ENCODE results near the gene FBXO17. TPM values are rescaled to one million over a fixed set of nuclear protein-coding genes. Genes with fewer than 3 reads are reported as not detected.

The FBXO17 gene
- total and polyA plus RNA-seq, 2 donors (not counting 3 experiments of a cell fraction or from before 2014, with no cell fraction given): 21.8 to 23.8 TPM

GRCh38 chr19:39024875-39025641 is 49.5 kb upstream of the FBXO17 start:
- CTCF ChIA-PET: no interaction called here
- H3K9me3 ChIP-seq (replicated peaks; ENCODE audit: control insufficient read depth, insufficient read depth, low read length): no peaks in the 10 kb centered on the region
- FAIRE-seq: no peak
- DNase-seq (ENCODE audit: low read depth, low spot score): no peak
- H3K79me2 ChIP-seq (ENCODE audit: control insufficient read depth, insufficient read depth, low read length): no peaks in the 10 kb centered on the region
- H3K27me3 ChIP-seq (ENCODE audit: control insufficient read depth in 2 of 2, insufficient read depth in 2 of 2, low read length in 2 of 2): no peaks in the 10 kb centered on the region
- POLR2A ChIA-PET: no interaction called here
- H3K27ac ChIP-seq (ENCODE audit: insufficient read depth, low read depth, low read length): no peak overlapping the region
- H3K4me3 ChIP-seq (replicated peaks in 1 of 3; ENCODE audit: insufficient read depth in 1 of 3, low read depth in 1 of 3, low read length in 3 of 3): no peak overlapping the region
- no peaks in the 10 kb centered on the region for H4K20me1 ChIP-seq (replicated peaks; ENCODE audit: control insufficient read depth, extremely low read depth, insufficient read depth, low read length)
- H3K36me3 ChIP-seq (ENCODE audit: control insufficient read depth in 2 of 2, extremely low read depth in 1 of 2, insufficient read depth in 2 of 2, low read length in 2 of 2): no peaks in the 10 kb centered on the region
- H3K4me1 ChIP-seq (ENCODE audit: control insufficient read depth, extremely low read depth, insufficient read depth, low read length): no peaks in the 10 kb centered on the region
- no peak overlapping the region for H3K4me2 ChIP-seq (ENCODE audit: insufficient read depth, low read length)
- intact Hi-C loops (cut with micrococcal nuclease) (no loop called here), dilution Hi-C loops (cut with MboI; ENCODE audit: extremely low pct_ligation_motif_present, low sequenced_read_pairs) (no loop called here)
- H3K9ac ChIP-seq (replicated peaks; ENCODE audit: extremely low read depth, insufficient read depth, low read length): no peak overlapping the region
- H3K9me1 ChIP-seq (replicated peaks; ENCODE audit: control insufficient read depth, extremely low read depth, insufficient read depth, low read length): no peaks in the 10 kb centered on the region
- H2AFZ ChIP-seq (ENCODE audit: low read depth, low read length): no peak overlapping the region
- no peak for TF ChIP-seq GATA2 (IDR thresholded peaks at IDR 0.05; ENCODE audit: insufficient read depth, insufficient read length, low read depth, low read length)
- BruUV-seq (replicated peaks): no TSS peak

- ChIA-PET POLR2A (interaction anchor here (0.6 kb wide), 1 partner anchor 28 kb away, joined by 6 read pairs; no protein-coding TSS in a partner anchor), CTCF (interaction anchor here (1.2 kb wide), 1 partner anchor 268 kb away, joined by 4 read pairs; no protein-coding TSS in a partner anchor)
- FAIRE-seq (no peak), DNase-seq (ENCODE audit: low read depth, low spot score) (no peak)
- dilution Hi-C loops (cut with MboI; ENCODE audit: extremely low pct_ligation_motif_present, low sequenced_read_pairs): no loop called here
- no peak overlapping the region for H2AFZ ChIP-seq (ENCODE audit: low read depth, low read length)
- no peak overlapping the region for H3K4me2 ChIP-seq (ENCODE audit: insufficient read depth, low read length)
- no peaks in the 10 kb centered on the region for H3K9me3 ChIP-seq (replicated peaks; ENCODE audit: control insufficient read depth, insufficient read depth, low read length)
- no peaks in the 10 kb centered on the region for H3K36me3 ChIP-seq (ENCODE audit: control insufficient read depth in 2 of 2, extremely low read depth in 1 of 2, insufficient read depth in 2 of 2, low read length in 2 of 2)
- no peaks in the 10 kb centered on the region for H3K79me2 ChIP-seq (ENCODE audit: control insufficient read depth, insufficient read depth, low read length)
- no peak overlapping the region for H3K27ac ChIP-seq (ENCODE audit: insufficient read depth, low read depth, low read length)
- TF ChIP-seq CTCF (IDR thresholded peaks at IDR 0.05; ENCODE audit: extremely low read depth in 1 of 2, insufficient read depth in 1 of 2, low read depth in 1 of 2, low read length in 2 of 2): no peak
- no peak for TF ChIP-seq GATA2 (IDR thresholded peaks at IDR 0.05; ENCODE audit: insufficient read depth, insufficient read length, low read depth, low read length)
- no peak for TF ChIP-seq EZH2 (IDR thresholded peaks at IDR 0.05; ENCODE audit: borderline replicate concordance, low read depth, low read length, severe bottlenecking)
- no peak for TF ChIP-seq POLR2AphosphoS5 (IDR thresholded peaks at IDR 0.05; ENCODE audit: insufficient read depth, low read depth, low read length)
- TF ChIP-seq FOS (IDR thresholded peaks at IDR 0.05; ENCODE audit: borderline replicate concordance, insufficient read depth, low read length): no peak
- no peak for TF ChIP-seq MAX (IDR thresholded peaks at IDR 0.05; ENCODE audit: insufficient read depth, insufficient read length)
- TF ChIP-seq MYC (IDR thresholded peaks at IDR 0.05; ENCODE audit: low read depth, low read length): no peak
- H3K27me3 ChIP-seq (ENCODE audit: control insufficient read depth in 2 of 2, insufficient read depth in 2 of 2, low read length in 2 of 2): peaks cover 0 to 2% of the 10 kb centered on the region in 2 experiments
- H3K4me1 ChIP-seq (ENCODE audit: control insufficient read depth, extremely low read depth, insufficient read depth, low read length): no peaks in the 10 kb centered on the region
- no peak overlapping the region for H3K9ac ChIP-seq (replicated peaks; ENCODE audit: extremely low read depth, insufficient read depth, low read length)
- H4K20me1 ChIP-seq (replicated peaks; ENCODE audit: control insufficient read depth, extremely low read depth, insufficient read depth, low read length): no peaks in the 10 kb centered on the region
- H3K4me3 ChIP-seq (replicated peaks in 1 of 3; ENCODE audit: insufficient read depth in 1 of 3, low read depth in 1 of 3, low read length in 3 of 3): no peak overlapping the region
- BruUV-seq (replicated peaks): no TSS peak
- intact Hi-C loops (cut with micrococcal nuclease): no loop called here
- no peaks in the 10 kb centered on the region for H3K9me1 ChIP-seq (replicated peaks; ENCODE audit: control insufficient read depth, extremely low read depth, insufficient read depth, low read length)
Observed at GRCh38 chr19:39021063-39021462, 45.5 kb upstream of the FBXO17 start.

Data from endothelial cell of umbilical vein (primary cell).